ENCODE measurements around the gene LRRC4C. TPM values are rescaled to one million over a fixed set of nuclear protein-coding genes. Genes with fewer than 3 reads are reported as not detected.
A peak's percentile ranks its signal among the peaks of the same experiment; 100 is the strongest.

Gene LRRC4C
- total RNA-seq, 1 experiment from 2014 or later, result not detected

- Histone ChIP-seq H3K9me2 (replicated peaks; ENCODE audit: low read length) (no peaks in the 10 kb centered on the region), H3F3A (ENCODE audit: low read length, unreplicated experiment) (no peaks in the 10 kb centered on the region), H4K20me1 (ENCODE audit: low read length) (no peaks in the 10 kb centered on the region), H3K36me3 (ENCODE audit: low read depth, low read length) (no peaks in the 10 kb centered on the region), H3K4me1 (ENCODE audit: insufficient read depth, low read length) (no peaks in the 10 kb centered on the region), H3K9ac (ENCODE audit: low read length) (no peak overlapping the region), H3K79me2 (ENCODE audit: low read length) (no peaks in the 10 kb centered on the region), H3K4me2 (ENCODE audit: low read length) (no peak overlapping the region), H2AFZ (ENCODE audit: low read length) (no peak overlapping the region), H3K27ac (ENCODE audit: low read length) (no peak overlapping the region), H3K4me3 (ENCODE audit: low read length) (no peak overlapping the region), H3K27me3 (ENCODE audit: low read length) (no peaks in the 10 kb centered on the region), H3K9me3 (ENCODE audit: low read length) (no peaks in the 10 kb centered on the region)
- DNase-seq (no peak), ATAC-seq (no peak)
- BruUV-seq (replicated peaks), result no TSS peak
- intact Hi-C loops (cut with micrococcal nuclease), result no loop called here
- ChIA-PET CTCF (no interaction called here), POLR2A (ENCODE audit: unreplicated experiment) (no interaction called here)
- no peak for TF ChIP-seq EZH2phosphoT487 (IDR thresholded peaks at IDR 0.05; ENCODE audit: borderline replicate concordance, low read length)
These were observed 448.9 kb downstream of the LRRC4C start for GRCh38 chr11:41010361-41011050.

GRCh38 chr11:41005986-41006385, 453.5 kb downstream of the LRRC4C start:
- H3K9ac ChIP-seq (ENCODE audit: low read length), result no peak overlapping the region
- no peaks in the 10 kb centered on the region for H3F3A ChIP-seq (ENCODE audit: low read length, unreplicated experiment)
- CTCF ChIA-PET, result no interaction called here
- H3K4me2 ChIP-seq (ENCODE audit: low read length), result no peak overlapping the region
- H2AFZ ChIP-seq (ENCODE audit: low read length), result no peak overlapping the region
- H3K79me2 ChIP-seq (ENCODE audit: low read length), result no peaks in the 10 kb centered on the region
- no TSS peak for BruUV-seq (replicated peaks)
- no peaks in the 10 kb centered on the region for H3K9me2 ChIP-seq (replicated peaks; ENCODE audit: low read length)
- H3K4me3 ChIP-seq (ENCODE audit: low read length), result no peak overlapping the region
- no peaks in the 10 kb centered on the region for H3K9me3 ChIP-seq (ENCODE audit: low read length)
- DNase-seq (no peak), ATAC-seq (no peak)
- no peaks in the 10 kb centered on the region for H4K20me1 ChIP-seq (ENCODE audit: low read length)
- H3K4me1 ChIP-seq (ENCODE audit: insufficient read depth, low read length), result 0 out of 2 replicates have a peak, but pooled peaks cover 7% of the 10 kb centered on the region
- H3K27me3 ChIP-seq (ENCODE audit: low read length), result no peaks in the 10 kb centered on the region
- no peaks in the 10 kb centered on the region for H3K36me3 ChIP-seq (ENCODE audit: low read depth, low read length)
- POLR2A ChIA-PET (ENCODE audit: unreplicated experiment), result no interaction called here
- TF ChIP-seq EZH2phosphoT487 (IDR thresholded peaks at IDR 0.05; ENCODE audit: borderline replicate concordance, low read length) (no peak), EZH2 (IDR thresholded peaks at IDR 0.05; ENCODE audit: low read length, unreplicated experiment) (no peak), CTCF (conservative IDR thresholded peaks at IDR 0.05; ENCODE audit: low read depth, low read length) (no peak)
- intact Hi-C loops (cut with micrococcal nuclease), result no loop called here
- no peak overlapping the region for H3K27ac ChIP-seq (ENCODE audit: low read length)

GRCh38 chr11:41003339-41004282, 455.8 kb downstream of the LRRC4C start:
- peak; percentile 41 for DNase-seq
- no peaks in the 10 kb centered on the region for H3K79me2 ChIP-seq (ENCODE audit: low read length)
- POLR2A ChIA-PET (ENCODE audit: unreplicated experiment), result no interaction called here
- no peak overlapping the region; the same call in 1 of the 2 replicates for H3K4me2 ChIP-seq (ENCODE audit: low read length)
- H3K36me3 ChIP-seq (ENCODE audit: low read depth, low read length), result no peaks in the 10 kb centered on the region
- no peak for ATAC-seq
- TF ChIP-seq CTCF (conservative IDR thresholded peaks at IDR 0.05; ENCODE audit: low read depth, low read length) (no peak), EZH2phosphoT487 (IDR thresholded peaks at IDR 0.05; ENCODE audit: borderline replicate concordance, low read length) (no peak), EZH2 (IDR thresholded peaks at IDR 0.05; ENCODE audit: low read length, unreplicated experiment) (no peak)
- no peaks in the 10 kb centered on the region for H3K27me3 ChIP-seq (ENCODE audit: low read length)
- 0 out of 2 replicates have a peak, but pooled peaks cover 7% of the 10 kb centered on the region for H3K4me1 ChIP-seq (ENCODE audit: insufficient read depth, low read length)
- intact Hi-C loops (cut with micrococcal nuclease), result no loop called here
- H4K20me1 ChIP-seq (ENCODE audit: low read length), result no peaks in the 10 kb centered on the region
- H3K4me3 ChIP-seq (ENCODE audit: low read length), result no peak overlapping the region
- H3K9ac ChIP-seq (ENCODE audit: low read length), result no peak overlapping the region
- CTCF ChIA-PET, result no interaction called here
- BruUV-seq (replicated peaks), result no TSS peak
- H3F3A ChIP-seq (ENCODE audit: low read length, unreplicated experiment), result no peaks in the 10 kb centered on the region
- H2AFZ ChIP-seq (ENCODE audit: low read length), result no peak overlapping the region
- no peaks in the 10 kb centered on the region for H3K9me3 ChIP-seq (ENCODE audit: low read length)
- no peak overlapping the region for H3K27ac ChIP-seq (ENCODE audit: low read length)
- H3K9me2 ChIP-seq (replicated peaks; ENCODE audit: low read length), result no peaks in the 10 kb centered on the region
